GM19438 (cell line): ENCODE measurements around the gene HNRNPF.
A peak's percentile ranks its signal among the peaks of the same experiment; 100 is the strongest.
"Not testable (repeated sequence)": the region's sequence is repeated elsewhere in the genome, so short reads cannot be mapped to it uniquely, and the experiment has no call there.

ENCODE experiments used
- ATAC-seq: cut with Tn5 transposase; IDR thresholded peaks from one replicate; pipeline ENCODE4 v1.9.1; 2021; ENCODE audit warnings: low read depth; ENCODE audit not compliant: unreplicated experiment

Gene HNRNPF, protein sequence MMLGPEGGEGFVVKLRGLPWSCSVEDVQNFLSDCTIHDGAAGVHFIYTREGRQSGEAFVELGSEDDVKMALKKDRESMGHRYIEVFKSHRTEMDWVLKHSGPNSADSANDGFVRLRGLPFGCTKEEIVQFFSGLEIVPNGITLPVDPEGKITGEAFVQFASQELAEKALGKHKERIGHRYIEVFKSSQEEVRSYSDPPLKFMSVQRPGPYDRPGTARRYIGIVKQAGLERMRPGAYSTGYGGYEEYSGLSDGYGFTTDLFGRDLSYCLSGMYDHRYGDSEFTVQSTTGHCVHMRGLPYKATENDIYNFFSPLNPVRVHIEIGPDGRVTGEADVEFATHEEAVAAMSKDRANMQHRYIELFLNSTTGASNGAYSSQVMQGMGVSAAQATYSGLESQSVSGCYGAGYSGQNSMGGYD

DNA sequence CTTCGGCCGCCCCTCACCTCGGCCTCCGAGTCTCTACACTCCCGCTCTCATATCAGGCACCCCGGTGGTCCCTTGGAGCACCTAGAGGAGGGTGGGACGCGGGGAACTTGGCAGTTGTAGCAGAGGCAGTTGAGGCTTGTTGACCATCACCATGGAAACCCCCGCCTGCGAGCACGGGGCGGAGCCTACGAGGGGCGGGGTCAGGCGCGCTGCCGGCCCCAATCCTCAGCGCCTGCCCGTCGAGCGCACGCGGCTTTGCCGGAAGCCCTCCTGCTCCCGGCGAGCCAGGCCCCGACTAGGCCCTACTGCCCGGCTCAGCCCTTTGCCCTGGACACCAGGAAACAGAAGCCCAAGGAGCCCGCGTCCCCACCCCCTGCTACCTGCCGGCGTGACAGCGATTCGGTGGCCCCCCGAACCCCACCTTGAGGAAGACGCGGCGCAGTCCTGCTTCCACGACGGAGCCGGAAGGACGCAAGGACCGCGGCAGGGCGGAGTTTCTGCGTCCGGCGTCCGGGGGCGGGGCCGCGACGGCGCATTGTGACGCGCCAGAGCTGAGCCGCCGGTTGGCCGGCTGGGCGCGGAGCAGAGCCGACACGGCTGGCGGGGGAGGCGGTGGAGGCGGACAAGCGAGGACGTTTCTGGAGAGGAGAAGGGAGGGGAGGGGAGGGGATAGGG, at the start of gene HNRNPF:
TSS of gene HNRNPF (minus strand) at position 477 of the 675 bp plus-strand sequence. CDS start 21,302 bp downstream, outside the sequence.
- ATAC-seq, result peak; percentile 64

DNA sequence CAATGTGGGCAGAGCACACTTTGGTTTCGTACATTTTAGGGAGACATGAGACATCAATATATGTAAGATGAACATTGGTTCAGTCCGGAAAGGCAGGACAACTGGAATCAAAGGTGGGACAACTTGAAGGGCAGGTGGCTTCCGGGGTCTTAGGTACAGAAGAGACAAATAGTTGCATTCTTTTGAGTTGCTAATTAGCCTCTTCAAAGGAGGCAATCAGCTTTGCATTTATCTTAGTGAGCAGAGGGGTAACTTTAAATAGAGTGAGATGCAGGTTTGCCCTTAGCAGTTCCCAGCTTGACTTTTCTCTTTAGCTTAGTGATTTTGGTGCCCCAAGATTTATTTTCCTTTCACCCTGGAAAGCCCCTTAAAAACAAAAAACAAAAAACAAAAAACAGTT, 49.2 kb upstream of the HNRNPF start:
- ATAC-seq, result no peak

DNA sequence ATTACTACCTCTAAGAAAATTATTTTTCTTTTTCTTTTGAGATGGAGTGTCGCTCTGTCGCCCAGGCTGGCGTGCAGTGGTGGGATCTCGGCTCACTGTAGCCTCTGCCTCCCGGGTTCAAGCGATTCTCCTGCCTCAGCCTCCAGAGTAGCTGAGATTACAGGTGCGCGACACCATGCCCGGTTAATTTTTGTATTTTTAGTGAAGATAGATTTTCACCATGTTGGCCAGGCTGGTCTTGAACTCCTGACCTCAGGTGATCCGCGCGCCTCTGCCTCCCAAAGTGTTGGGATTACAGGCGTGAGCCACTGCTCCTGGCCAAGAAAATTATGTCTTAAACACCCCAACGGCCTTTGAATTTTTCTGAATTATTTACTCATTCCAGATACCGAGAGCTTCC, 47.6 kb upstream of the HNRNPF start:
- ATAC-seq, result not testable (repeated sequence)

DNA sequence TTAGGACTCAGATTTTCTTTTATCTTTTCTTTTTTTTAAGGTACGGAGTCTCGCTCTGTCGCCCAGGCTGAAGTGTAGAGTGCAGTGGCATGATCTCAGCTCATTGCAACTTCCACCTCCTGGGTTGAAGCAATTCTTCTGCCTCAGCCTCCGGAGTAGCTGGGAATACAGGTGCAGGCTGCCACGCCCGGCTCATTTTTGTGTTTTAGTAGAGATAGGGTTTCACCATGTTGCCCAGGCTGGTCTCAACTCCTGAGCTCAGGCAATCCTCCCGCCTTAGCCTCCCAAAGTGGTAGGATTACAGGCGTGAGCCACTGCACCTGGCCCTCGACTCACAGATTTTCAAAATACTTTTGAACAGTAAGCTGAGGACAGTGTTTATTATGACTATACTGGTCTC, 45.0 kb upstream of the HNRNPF start:
- ATAC-seq, result not testable (repeated sequence)

DNA sequence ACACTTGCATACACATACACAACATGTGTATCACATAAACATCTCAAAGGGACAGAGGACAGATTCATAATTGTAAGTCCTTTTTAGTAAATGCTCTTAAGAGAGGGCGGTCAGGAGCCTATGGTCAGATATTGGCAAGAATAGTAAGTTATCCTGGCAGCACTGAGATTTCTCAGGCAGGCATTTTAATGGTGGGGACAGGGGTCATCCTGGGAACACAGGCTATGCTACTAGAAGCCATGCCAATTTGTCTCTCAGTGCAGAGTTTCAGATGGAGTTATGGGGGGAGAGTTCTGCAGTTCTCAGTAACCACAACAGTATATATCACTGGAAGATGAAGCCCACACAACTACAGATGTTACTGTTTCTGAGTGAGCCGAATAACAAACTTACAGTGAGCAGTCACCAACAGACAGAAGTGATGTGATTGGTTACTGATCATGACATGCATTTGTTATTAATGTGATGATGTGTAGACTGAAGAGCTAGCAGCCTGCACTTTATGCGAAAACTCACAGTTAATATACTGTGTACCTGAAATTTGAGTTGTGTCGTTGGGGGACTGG, 44.4 kb upstream of the HNRNPF start:
- ATAC-seq, result no peak

DNA sequence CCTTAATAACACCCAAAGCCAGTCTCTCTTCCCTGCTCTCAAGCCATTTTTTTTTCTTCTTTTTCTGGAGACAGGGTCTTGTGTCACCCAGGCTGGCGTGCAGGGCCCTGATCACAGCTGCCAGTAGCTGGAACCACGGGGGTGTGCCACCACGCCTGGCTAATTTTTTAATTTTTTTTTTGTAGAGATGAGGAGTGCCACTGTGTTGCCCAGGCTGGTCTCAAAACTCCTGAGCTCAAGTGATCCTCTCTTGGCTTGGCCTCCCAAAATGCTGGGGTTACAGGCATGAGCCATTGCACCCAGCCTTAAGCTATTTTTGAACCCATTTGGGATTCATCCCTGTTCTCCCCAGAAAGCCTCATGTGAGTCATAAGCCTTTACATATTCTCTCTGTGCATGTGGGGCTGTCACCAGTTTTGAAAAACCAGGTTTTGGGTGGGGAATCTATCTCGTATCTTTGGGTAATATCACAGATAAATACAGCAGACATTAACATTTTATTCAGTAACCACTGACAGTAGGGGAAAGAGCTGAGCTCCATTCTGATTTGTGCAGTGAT, 43.4 kb upstream of the HNRNPF start:
- ATAC-seq, result no peak

DNA sequence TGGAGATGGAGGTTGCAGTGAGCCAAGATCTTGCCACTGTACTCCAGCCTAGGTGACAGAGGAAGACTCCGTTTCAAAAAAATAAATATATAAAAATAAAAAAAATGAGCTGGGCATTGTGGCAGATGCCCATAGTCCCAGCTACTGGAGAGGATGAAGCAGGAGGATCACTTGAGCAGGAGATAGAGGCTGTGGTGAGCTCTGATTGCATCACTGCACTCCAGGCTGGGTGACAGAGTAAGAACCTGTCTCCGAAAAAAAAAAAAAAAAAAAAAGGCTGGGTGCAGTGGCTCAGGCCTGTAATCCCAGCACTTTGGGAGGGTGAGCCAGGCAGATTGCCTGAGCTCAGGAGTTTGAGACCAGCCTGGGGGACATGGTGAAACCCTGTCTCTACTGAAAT, 39.8 kb upstream of the HNRNPF start:
- ATAC-seq, result no peak

DNA sequence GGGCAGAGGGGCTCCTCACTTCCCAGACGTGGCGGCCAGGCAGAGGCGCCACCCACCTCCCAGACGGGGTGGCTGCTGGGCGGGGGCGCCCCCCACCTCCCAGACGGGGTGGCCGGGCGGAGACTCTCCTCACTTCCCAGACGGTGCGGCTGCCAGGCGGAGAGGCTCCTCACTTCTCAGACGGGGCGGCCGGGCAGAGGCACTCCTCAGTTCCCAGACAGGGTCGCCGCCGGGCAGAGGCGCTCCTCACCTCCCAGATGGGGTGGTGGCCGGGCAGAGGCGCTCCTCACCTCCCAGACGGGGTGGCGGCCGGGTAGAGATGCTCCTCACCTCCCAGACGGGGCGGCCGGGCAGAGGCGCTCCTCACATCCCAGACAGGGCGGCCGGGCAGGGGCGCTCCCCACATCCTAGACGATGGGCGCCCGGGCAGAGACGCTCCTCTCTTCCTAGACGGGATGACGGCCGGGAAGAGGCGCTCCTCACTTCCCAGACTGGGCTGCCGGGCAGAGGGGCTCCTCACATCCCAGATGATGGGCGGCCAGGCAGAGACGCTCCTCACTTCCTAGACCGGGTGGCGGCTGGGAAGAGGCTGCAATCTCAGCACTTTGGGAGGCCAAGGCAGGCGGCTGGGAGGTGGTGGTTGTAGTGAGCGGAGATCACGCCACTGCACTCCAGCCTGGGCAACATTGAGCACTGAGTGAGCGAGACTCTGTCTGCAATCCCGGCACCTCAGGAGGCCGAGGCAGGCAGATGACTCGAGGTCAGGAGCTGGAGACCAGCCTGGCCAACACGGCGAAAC, 37.4 kb upstream of the HNRNPF start:
- ATAC-seq, result not testable (repeated sequence)

DNA sequence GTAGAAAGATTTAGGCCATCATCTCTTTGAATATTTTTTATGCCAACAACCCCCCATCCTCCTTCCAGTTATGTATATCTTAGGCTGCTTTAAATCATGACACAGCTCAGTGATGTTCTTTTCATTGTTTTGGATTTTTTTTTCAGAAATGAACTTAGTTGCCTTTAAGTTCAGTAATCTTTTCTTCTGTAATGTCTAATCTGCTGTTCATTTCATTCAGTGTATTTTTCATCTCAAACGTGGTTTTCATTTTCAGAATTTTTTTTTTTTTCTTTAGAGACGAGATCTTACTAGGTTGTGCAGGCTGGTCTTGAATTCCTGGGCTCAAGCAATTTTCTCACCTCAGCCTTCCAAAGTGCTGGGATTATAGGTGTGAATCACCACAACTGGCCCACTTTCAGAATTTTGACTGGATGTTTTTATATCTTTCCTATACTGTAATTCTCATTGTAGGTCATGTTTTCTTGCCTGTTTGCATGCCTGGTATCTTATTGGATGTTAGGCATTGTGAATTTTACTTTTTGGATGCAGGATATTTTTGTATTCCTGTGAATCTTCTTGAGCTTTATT, 36.0 kb upstream of the HNRNPF start:
- no peak for ATAC-seq

DNA sequence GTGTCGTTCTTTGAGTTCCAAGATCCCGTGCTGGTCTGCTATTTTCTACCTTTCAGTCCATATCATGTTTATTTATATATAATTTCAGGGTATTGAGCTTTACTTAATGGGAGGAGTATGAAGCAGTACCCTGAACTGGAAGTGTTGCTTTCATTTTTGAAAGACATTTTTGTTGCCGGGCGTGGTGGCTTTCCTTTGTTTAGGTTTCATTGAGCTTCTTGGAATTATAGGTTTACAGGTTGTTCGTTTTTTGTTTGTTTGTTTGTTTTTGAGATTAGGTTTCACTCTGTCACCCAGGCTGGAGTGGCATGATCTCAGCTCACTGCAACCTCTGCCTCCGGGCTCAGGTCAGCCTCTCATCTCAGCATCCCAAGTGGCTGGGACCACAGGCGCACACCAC, 35.3 kb upstream of the HNRNPF start:
- ATAC-seq, result no peak

DNA sequence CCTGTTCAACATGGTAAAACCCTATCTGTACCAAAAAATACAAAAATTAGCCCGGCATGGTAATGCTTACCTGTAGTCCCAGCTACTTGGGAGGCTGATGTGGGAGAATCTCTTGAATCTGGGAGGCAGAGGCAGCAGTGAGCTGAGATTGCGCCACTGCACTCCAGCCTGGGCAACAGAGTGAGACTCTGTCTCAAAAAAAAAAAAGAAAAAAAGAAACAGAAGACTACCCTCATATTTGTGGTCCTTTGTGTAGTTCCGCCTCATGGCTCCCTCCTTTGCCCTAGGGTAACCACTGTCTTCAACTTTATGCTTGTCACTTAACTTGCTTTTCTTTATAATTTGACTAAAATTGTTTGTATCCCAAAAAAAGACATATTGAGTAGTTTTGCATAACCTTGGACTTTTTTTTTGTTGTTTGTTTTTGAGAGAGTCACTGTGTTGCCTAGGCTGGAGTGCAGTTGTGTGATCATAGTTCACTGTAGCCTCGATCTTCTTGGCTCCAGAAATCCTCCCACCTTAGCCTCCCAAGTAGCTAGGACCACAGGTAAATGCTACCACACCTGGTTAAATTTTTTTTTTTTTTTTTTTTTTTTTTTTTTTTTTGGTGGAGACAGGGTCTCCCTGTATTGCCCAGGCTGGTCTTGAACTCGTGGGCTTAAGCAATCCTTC, 31.6 kb upstream of the HNRNPF start:
- no peak for ATAC-seq

DNA sequence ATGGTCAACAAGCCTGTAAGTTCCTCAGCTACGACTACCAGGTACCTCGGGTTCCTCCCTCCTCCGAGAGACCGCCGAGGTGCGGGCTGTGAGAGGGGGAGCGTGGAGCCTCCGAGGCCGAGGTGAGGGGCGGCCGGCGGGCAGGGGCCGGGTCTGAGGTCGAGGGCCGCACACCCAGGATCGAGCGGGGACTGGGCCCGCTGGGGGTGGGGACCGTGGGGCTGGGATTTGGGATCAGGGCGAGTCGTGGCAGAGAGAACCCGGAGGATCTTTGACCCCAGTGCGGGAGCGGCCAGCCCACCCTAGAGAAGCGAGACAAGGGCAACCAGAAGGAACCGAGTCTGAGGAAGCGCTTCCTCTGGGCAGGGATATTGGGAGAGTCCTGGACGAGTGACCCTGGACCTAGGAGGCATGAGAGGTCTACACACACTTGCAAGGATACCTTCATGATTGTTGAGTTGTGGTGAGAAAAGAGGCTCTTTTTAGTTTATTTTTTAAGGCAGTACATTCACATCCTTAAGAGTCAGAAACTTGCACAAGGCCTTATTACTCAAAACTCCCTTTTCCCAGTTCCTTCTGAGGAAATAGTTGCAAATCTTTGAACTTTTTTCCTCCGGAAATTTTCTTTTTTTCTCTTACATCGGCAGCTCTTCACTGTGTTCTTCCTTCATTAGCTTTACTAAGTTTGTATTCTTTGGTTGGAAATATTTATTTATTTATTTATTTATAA, 28.3 kb upstream of the HNRNPF start:
- ATAC-seq, result peak; percentile 1

DNA sequence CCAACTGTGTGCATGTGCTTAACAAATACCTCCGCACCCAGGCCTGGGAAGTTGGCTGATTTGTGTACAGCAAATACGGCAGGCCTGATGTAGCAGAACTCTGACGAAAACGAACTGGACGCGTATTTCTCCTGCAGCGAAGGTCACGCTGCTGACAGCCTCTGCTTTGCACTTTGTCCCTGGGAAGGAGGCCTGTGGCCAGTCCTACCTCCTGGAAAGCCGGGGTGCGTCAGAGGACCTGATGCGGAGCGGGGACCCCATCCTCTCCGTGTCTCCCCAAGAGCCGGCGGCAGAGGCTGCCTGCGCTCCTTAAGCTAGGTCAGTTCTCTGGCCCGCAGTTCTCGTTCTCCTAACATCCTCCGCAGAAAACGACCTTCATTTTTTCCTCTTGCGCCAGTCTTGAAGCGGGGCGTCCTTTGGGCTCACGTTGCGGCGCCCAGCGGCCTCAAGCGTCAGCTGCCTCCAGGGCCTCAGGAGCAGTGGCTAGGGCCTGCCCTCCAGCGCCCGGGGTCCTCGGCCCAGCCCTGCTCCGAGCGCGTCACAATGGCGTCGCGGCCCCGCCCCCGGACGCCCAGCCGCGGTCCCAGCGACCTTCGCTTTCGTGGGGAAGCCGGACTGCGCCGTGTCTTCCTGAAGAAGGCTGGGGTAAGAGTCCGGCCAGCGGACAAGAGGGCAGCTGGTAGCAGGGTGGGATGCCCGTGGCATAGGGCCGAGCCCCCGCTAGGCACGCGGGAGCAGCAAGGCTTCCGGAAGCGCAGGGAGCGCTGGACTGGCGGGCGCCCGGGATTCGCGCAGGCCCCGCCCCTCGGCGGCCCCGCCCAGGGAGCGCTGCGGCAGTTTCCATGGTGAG, 27.5 kb upstream of the HNRNPF start, which contains the start of gene ZNF487:
TSS of gene ZNF487 (plus strand) at position 821 of the 850 bp plus-strand sequence. CDS start 38,703 bp downstream, outside the sequence.
- peak; percentile 97 for ATAC-seq

DNA sequence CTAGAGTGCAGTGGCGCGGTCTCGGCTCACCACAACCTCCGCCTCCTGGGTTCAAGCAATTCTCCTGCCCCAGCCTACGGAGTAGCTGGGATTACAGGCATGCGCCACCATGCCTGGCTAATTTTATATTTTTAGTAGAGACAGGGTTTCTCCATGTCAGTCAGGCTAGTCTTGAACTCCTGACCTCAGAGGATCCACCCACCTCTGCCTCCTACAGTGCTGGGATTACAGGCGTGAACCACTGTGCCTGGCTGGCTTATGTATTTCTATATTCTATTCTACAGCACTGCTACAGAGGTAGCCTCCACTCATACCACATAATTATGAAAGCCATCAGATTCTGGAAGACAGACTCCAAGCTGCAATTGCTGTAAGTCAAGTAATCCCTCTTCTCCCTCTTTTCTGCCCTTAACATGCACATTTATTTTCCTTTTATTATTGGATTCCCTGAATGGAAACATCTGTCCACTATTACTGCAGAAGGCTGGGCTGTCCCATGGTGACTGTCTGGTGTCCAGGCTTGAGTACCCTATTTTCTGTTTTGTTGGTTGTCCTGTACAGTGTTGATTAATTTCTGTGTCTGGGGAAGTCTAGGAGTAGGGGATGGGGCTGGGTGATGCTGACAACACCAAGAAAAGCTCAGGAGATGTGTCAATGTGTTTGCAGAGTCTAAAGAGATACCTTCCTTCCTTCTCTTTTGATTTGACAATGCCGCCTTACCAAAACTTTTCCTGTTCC, 22.1 kb upstream of the HNRNPF start:
- ATAC-seq, result no peak

DNA sequence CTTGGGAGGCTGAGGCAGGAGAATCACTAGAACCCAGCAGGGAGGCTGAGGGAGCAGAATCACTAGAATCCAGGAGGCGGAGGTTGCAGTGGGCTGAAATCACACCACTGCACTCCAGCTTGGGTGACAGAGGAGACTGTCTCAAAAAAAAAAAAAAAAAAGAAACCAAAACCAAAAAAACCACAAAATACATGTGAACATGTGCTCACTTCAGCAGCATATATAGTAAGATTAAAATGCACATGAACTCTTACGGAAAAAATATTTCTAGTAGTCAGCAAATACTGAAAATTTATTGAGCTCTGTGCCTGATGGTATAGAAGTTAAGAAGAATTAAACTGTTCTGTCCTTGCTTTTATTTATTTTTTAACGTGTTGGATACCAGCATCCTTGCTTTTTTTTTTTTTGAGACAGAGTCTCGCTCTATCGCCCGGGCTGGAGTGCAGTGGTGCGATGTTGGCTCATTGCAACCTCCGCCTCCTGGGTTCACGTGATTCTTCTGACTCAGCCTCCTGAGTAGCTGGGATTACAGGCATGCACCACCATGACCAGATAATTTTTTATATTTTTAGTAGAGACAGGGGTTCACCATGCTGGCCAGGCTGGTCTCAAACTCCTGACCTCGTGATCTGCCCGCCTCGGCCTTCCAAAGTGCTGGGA, 18.3 kb upstream of the HNRNPF start:
- ATAC-seq, result peak; percentile 63

DNA sequence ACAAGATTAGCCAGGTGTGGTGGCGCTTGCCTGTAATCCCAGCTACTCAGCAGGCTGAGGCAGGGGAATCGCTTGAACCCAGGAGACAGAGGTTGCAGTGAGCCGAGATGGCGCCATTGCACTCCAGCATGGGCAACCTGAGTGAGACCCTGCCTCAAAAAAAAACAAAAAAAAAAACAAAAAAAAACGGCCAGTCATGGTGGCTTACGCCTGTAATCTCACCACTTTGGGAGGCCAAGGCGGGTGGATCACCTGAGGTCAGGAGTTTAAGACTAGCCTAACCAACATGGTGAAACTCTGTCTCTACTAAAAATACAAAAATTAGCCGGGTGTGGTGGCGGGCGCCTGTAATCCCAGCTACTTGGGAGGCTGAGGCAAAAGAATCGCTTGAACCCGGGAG, 17.5 kb upstream of the HNRNPF start:
- ATAC-seq, result not testable (repeated sequence)

DNA sequence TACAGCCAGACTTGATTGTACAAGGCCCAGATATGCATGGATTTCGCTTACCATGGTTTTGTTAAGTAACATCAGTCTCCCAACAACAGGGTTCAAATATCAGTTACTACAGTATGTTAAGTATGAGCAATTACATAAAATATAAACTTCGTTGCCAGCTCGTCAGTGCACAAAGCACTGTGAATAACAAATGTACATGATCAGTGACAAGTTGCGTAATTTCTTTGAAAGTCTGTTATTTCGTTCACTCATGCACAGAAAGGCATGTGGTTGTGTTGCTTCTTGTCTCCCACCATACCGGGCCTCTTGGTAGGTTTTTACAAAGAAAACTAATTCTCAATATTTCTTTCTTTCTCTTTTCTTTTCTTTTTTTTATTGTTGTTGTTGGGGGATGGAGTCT, 15.4 kb upstream of the HNRNPF start:
- no peak for ATAC-seq
